ENCODE data around the gene PMS2.
"Not testable (repeated sequence)": the region's sequence is repeated elsewhere in the genome, so short reads cannot be mapped to it uniquely, and the experiment has no call there.

PMS2 gene

GRCh38 chr7:5997210-5997808 lies 11.5 kb downstream of the PMS2 start:
- TF ChIP-seq CTCF (IDR thresholded peaks at IDR 0.05; ENCODE audit: borderline replicate concordance, control extremely low read depth, extremely low read depth, insufficient read depth, missing control alignments) = peak; percentile 38
- in situ Hi-C loops (cut with MboI; ENCODE audit: low sequenced_read_pairs, unreplicated experiment) = no loop called here
- peak; percentile 56 for DNase-seq (ENCODE audit: low spot score)

GRCh38 chr7:5987061-5987460 lies 21.8 kb downstream of the PMS2 start:
- in situ Hi-C loops (cut with MboI; ENCODE audit: low sequenced_read_pairs, unreplicated experiment); DNase-seq (ENCODE audit: low spot score): not testable (repeated sequence)

- in situ Hi-C loops (cut with MboI; ENCODE audit: low sequenced_read_pairs, unreplicated experiment); DNase-seq (ENCODE audit: low spot score): not testable (repeated sequence)
Observed at GRCh38 chr7:5979680-5980314, 29.1 kb downstream of the PMS2 start.

- in situ Hi-C loops (cut with MboI; ENCODE audit: low sequenced_read_pairs, unreplicated experiment); DNase-seq (ENCODE audit: low spot score): not testable (repeated sequence)
Observed at GRCh38 chr7:5973580-5973979, 35.3 kb downstream of the PMS2 start.

GRCh38 chr7:5970347-5970911 lies 38.4 kb downstream of the PMS2 start, which contains the start of gene RSPH10B:
Gene RSPH10B (minus strand): TSS chr7:5970689. CDS start chr7:5967116, 3,573 bp downstream.
- DNase-seq (ENCODE audit: low spot score); in situ Hi-C loops (cut with MboI; ENCODE audit: low sequenced_read_pairs, unreplicated experiment): not testable (repeated sequence)

GRCh38 chr7:5963810-5964209 lies 45.0 kb downstream of the PMS2 start:
- in situ Hi-C loops (cut with MboI; ENCODE audit: low sequenced_read_pairs, unreplicated experiment); DNase-seq (ENCODE audit: low spot score): not testable (repeated sequence)

GRCh38 chr7:5963205-5963604 lies 45.6 kb downstream of the PMS2 start:
- DNase-seq (ENCODE audit: low spot score); in situ Hi-C loops (cut with MboI; ENCODE audit: low sequenced_read_pairs, unreplicated experiment): not testable (repeated sequence)

- in situ Hi-C loops (cut with MboI; ENCODE audit: low sequenced_read_pairs, unreplicated experiment) = not testable (repeated sequence)
Observed at GRCh38 chr7:5934945-5935450, 73.9 kb downstream of the PMS2 start.

GRCh38 chr7:5931905-5932644 lies 76.8 kb downstream of the PMS2 start:
- in situ Hi-C loops (cut with MboI; ENCODE audit: low sequenced_read_pairs, unreplicated experiment); DNase-seq (ENCODE audit: low spot score): not testable (repeated sequence)

More at GRCh38 chr7:5934945-5935450, 73.9 kb downstream of the PMS2 start:
- DNase-seq (ENCODE audit: low spot score) = not testable (repeated sequence)

GRCh38 chr7:5931250-5931649 lies 77.6 kb downstream of the PMS2 start:
- in situ Hi-C loops (cut with MboI; ENCODE audit: low sequenced_read_pairs, unreplicated experiment) = not testable (repeated sequence)
- DNase-seq (ENCODE audit: low spot score) = peak; percentile 1

- in situ Hi-C loops (cut with MboI; ENCODE audit: low sequenced_read_pairs, unreplicated experiment); DNase-seq (ENCODE audit: low spot score): not testable (repeated sequence)
Observed at GRCh38 chr7:5930290-5930689, 78.6 kb downstream of the PMS2 start.

- DNase-seq (ENCODE audit: low spot score); in situ Hi-C loops (cut with MboI; ENCODE audit: low sequenced_read_pairs, unreplicated experiment): not testable (repeated sequence)
Observed at GRCh38 chr7:5926263-5926870, 82.5 kb downstream of the PMS2 start.

- not testable (repeated sequence) for DNase-seq (ENCODE audit: low spot score)
- in situ Hi-C loops (cut with MboI; ENCODE audit: low sequenced_read_pairs, unreplicated experiment) = loop anchor here (25.0 kb wide), 1 partner anchor 888 kb away; no protein-coding TSS in a partner anchor
Observed at GRCh38 chr7:5924630-5925029, 84.2 kb downstream of the PMS2 start.

- not testable (repeated sequence) for DNase-seq (ENCODE audit: low spot score)
- in situ Hi-C loops (cut with MboI; ENCODE audit: low sequenced_read_pairs, unreplicated experiment) = loop anchor here (25.0 kb wide), 1 partner anchor 888 kb away; no protein-coding TSS in a partner anchor
Observed at GRCh38 chr7:5924180-5924579, 84.7 kb downstream of the PMS2 start.
